Panc1 (cell line): ENCODE measurements around the gene BPTF. TPM values are rescaled to one million over a fixed set of nuclear protein-coding genes. Genes with fewer than 3 reads are reported as not detected.

Experiments
- ATAC-seq: fragments of 200-7000 bp; cut with Tn5 transposase; 2 replicates; pipeline ENCODE4 v1.9.1; 2020; ENCODE audit warnings: mild to moderate bottlenecking, moderate library complexity
- BruUV-seq: library from RNA; stranded (reverse); fragments of 400-500 nt; replicated peaks from 2 replicates; lab custom pipeline; 2021; lab: Mats Ljungman, UMichigan
- CTCF ChIA-PET: fragments of 300-600 bp; sonication (Branson Sonifier 250); formaldehyde crosslinking; loops from one replicate; lab custom pipeline; 2022; ENCODE audit warnings: antibody characterized with exemption; lab: Charles Lee
- POLR2A ChIA-PET: fragments of 300-600 bp; sonication (Branson Sonifier 250); formaldehyde crosslinking; loops from one replicate; lab custom pipeline; 2022; ENCODE audit warnings: antibody characterized with exemption; lab: Charles Lee
- DNase-seq: peaks from one replicate; pipeline ENCODE4 v3.0.0-alpha.2; 2010; ENCODE audit warnings: low read depth, low spot score
- H3K27ac ChIP-seq: 2 replicates; pipeline ENCODE4 v1.5.1; 2011; ENCODE audit warnings: mild to moderate bottlenecking, low read length, inconsistent platforms
- H3K27me3 ChIP-seq: fragments of 200-500 bp; sonication (Bioruptor generic); 2 replicates; pipeline ENCODE4 v1.6.0; 2014; ENCODE audit warnings: low read length, inconsistent platforms; ENCODE audit not compliant: control insufficient read depth, insufficient read depth
- H3K36me3 ChIP-seq: fragments of 200-500 bp; sonication (Bioruptor generic); 2 replicates; pipeline ENCODE4 v1.5.1; 2014; ENCODE audit warnings: inconsistent platforms, mild to moderate bottlenecking, low read length, moderate library complexity; ENCODE audit not compliant: control insufficient read depth, insufficient read depth
- H3K4me1 ChIP-seq: 2 replicates; pipeline ENCODE4 v1.5.1; 2011; ENCODE audit warnings: inconsistent platforms, mild to moderate bottlenecking, low read length, moderate library complexity; ENCODE audit not compliant: control insufficient read depth, insufficient read depth
- H3K4me3 ChIP-seq, 2 experiments: 2 replicates each; pipeline ENCODE4 v1.5.1; 2011 to 2012; ENCODE audit warnings: low read depth in 2 of 2, low read length in 2 of 2, mild to moderate bottlenecking in 2 of 2, inconsistent platforms in 1 of 2, moderate library complexity in 1 of 2
- H3K9me3 ChIP-seq: fragments of 200-500 bp; sonication (Bioruptor generic); 2 replicates; pipeline ENCODE4 v1.5.1; 2014; ENCODE audit warnings: low read depth, mild to moderate bottlenecking, inconsistent platforms, low read length, moderate library complexity; ENCODE audit not compliant: control insufficient read depth, insufficient read depth
- CTCF ChIP-seq: fragments of 450-650 bp; IDR thresholded peaks from 2 replicates; pipeline ENCODE4 v1.5.1; 2017; ENCODE audit warnings: mild to moderate bottlenecking
- POLR2AphosphoS5 ChIP-seq: IDR thresholded peaks from 2 replicates; pipeline ENCODE4 v1.6.1; 2012; ENCODE audit warnings: mild to moderate bottlenecking, low read depth, low read length, moderate library complexity
- REST ChIP-seq, 2 experiments: IDR thresholded peaks; 2 replicates each; pipeline ENCODE4 v1.6.1; 2011 to 2012; ENCODE audit warnings: low read depth in 2 of 2, control low read depth in 1 of 2, low read length in 1 of 2, mild to moderate bottlenecking in 1 of 2, moderate library complexity in 1 of 2; ENCODE audit not compliant: insufficient read depth in 1 of 2
- SIN3A ChIP-seq: IDR thresholded peaks from 2 replicates; pipeline ENCODE4 v1.6.1; 2012; ENCODE audit warnings: low read depth, mild to moderate bottlenecking, low read length, moderate library complexity, borderline replicate concordance; ENCODE audit not compliant: insufficient read depth
- TCF7L2 ChIP-seq: IDR thresholded peaks from 2 replicates; pipeline ENCODE4 v1.6.1; 2011; ENCODE audit warnings: mild to moderate bottlenecking, low read depth, low read length, inconsistent platforms
- in situ Hi-C: cut with HindIII; loops from 2 replicates; pipeline ENCODE4 v1.10.0; 2016; ENCODE audit warnings: low sequenced_read_pairs, low pct_unique_long_range_greater_than_20kb
- intact Hi-C: fragments of 100-400 bp; cut with micrococcal nuclease; formaldehyde crosslinking; loops from one replicate; pipeline ENCODE4 v1.10.0; 2022; ENCODE audit not compliant: unreplicated experiment
- total RNA-seq: library from RNA; stranded (reverse); gene quantifications from one replicate; pipeline ENCODE4 v1.2.1, GENCODE V29; 2021; ENCODE audit not compliant: unreplicated experiment

Gene BPTF
- total RNA-seq, 1 experiment from 2014 or later: 51.1 TPM

GRCh38 chr17:67879662-67880061 is 54.4 kb downstream of the BPTF start:
- TF ChIP-seq SIN3A (no peak), POLR2AphosphoS5 (no peak), TCF7L2 (no peak), REST (IDR thresholded peaks at IDR 0.05; ENCODE audit: insufficient read depth in 1 of 2, low read depth in 2 of 2, low read length in 1 of 2) (no peak)
- H3K4me1 ChIP-seq: no peaks in the 10 kb centered on the region
- H3K4me3 ChIP-seq: no peak overlapping the region
- in situ Hi-C loops: no loop called here
- ATAC-seq (no peak), DNase-seq (no peak)
- no peaks in the 10 kb centered on the region for H3K27me3 ChIP-seq
- ChIA-PET CTCF (no interaction called here), POLR2A (no interaction called here)
- no peak overlapping the region for H3K27ac ChIP-seq
- H3K9me3 ChIP-seq: no peaks in the 10 kb centered on the region
- no TSS peak for BruUV-seq
- H3K36me3 ChIP-seq: peaks cover 2% of the 10 kb centered on the region; the same call in 1 of the 2 replicates
- intact Hi-C loops: no loop called here

GRCh38 chr17:67881083-67881482 is 55.8 kb downstream of the BPTF start:
- POLR2A ChIA-PET: no interaction called here
- intact Hi-C loops: no loop called here
- no peak for DNase-seq

More at GRCh38 chr17:67881083-67881482, 55.8 kb downstream of the BPTF start:
- Histone ChIP-seq H3K4me1 (no peaks in the 10 kb centered on the region), H3K4me3 (no peak overlapping the region), H3K9me3 (no peaks in the 10 kb centered on the region), H3K27ac (no peak overlapping the region), H3K27me3 (no peaks in the 10 kb centered on the region), H3K36me3 (no peaks in the 10 kb centered on the region)
- ATAC-seq: no peak
- in situ Hi-C loops: no loop called here
- CTCF ChIA-PET: no interaction called here
- TF ChIP-seq TCF7L2 (no peak), POLR2AphosphoS5 (no peak), REST (IDR thresholded peaks at IDR 0.05; ENCODE audit: insufficient read depth in 1 of 2, low read depth in 2 of 2, low read length in 1 of 2) (no peak), CTCF (no peak), SIN3A (no peak)
- BruUV-seq: no TSS peak
